SU-DHL-6 (cell line): Measurements from ENCODE around the gene RPL39L.

ENCODE experiments used
- H2AFZ ChIP-seq: fragments of 200-600 bp; sonication (generic); 2 replicates; pipeline ENCODE4 v1.6.1; 2014; ENCODE audit warnings: low read depth, mild to moderate bottlenecking, moderate library complexity, mixed read lengths, antibody characterized with exemption, low read length; ENCODE audit not compliant: severe bottlenecking
- H3F3A ChIP-seq: fragments of 200-600 bp; shearing (Covaris generic); 2 replicates; pipeline ENCODE4 v1.6.0; 2016; ENCODE audit warnings: antibody characterized with exemption, mild to moderate bottlenecking; ENCODE audit not compliant: insufficient read depth
- H3K27ac ChIP-seq: fragments of 200-600 bp; sonication (generic); 2 replicates; pipeline ENCODE4 v1.5.1; 2016; ENCODE audit warnings: low read depth, mild to moderate bottlenecking, low read length, moderate library complexity, mixed read lengths
- H3K27me3 ChIP-seq: fragments of 200-600 bp; sonication (generic), shearing (Covaris generic); 2 replicates; pipeline ENCODE4 v1.6.0; 2014; ENCODE audit warnings: mild to moderate bottlenecking, low read length
- H3K36me3 ChIP-seq: fragments of 200-600 bp; sonication (generic); 2 replicates; pipeline ENCODE4 v1.6.1; 2014; ENCODE audit warnings: mild to moderate bottlenecking, low read length, mixed read lengths
- H3K4me2 ChIP-seq: fragments of 300-600, 200-600 bp; shearing (Covaris generic), sonication (generic); 2 replicates; pipeline ENCODE4 v1.6.0; 2014; ENCODE audit warnings: low read length, low read depth, mild to moderate bottlenecking; ENCODE audit not compliant: poor library complexity, severe bottlenecking
- H3K4me3 ChIP-seq: fragments of 200-600 bp; sonication (generic); 2 replicates; pipeline ENCODE4 v1.5.1; 2014; ENCODE audit warnings: antibody characterized with exemption, low read length, mild to moderate bottlenecking, mixed read lengths; ENCODE audit not compliant: insufficient read depth, poor library complexity, severe bottlenecking
- H3K79me2 ChIP-seq: fragments of 200-600 bp; sonication (generic); 2 replicates; pipeline ENCODE4 v1.6.1; 2014; ENCODE audit warnings: mild to moderate bottlenecking, low read length, moderate library complexity; ENCODE audit not compliant: insufficient read depth
- H3K9ac ChIP-seq: fragments of 200-600 bp; sonication (generic); 2 replicates; pipeline ENCODE4 v1.7.0; 2014; ENCODE audit warnings: mild to moderate bottlenecking, low read length
- H3K9me2 ChIP-seq: fragments of 200-600 bp; sonication (generic); replicated peaks from 2 replicates; pipeline ENCODE4 v1.6.1; 2014; ENCODE audit warnings: low read length; ENCODE audit not compliant: insufficient read depth
- H3K9me3 ChIP-seq: fragments of 200-600 bp; sonication (generic); 2 replicates; pipeline ENCODE4 v1.6.1; 2014; ENCODE audit warnings: low read length, mixed read lengths; ENCODE audit not compliant: insufficient read depth
- H4K20me1 ChIP-seq: fragments of 200-600 bp; sonication (generic); 2 replicates; pipeline ENCODE4 v1.6.1; 2014; ENCODE audit warnings: low read depth, mild to moderate bottlenecking, antibody characterized with exemption, low read length, moderate library complexity, mixed read lengths
- EZH2phosphoT487 ChIP-seq: fragments of 200-600 bp; sonication (generic), shearing (Covaris generic); conservative IDR thresholded peaks from 2 replicates; pipeline ENCODE4 v1.6.1; 2018; ENCODE audit warnings: mild to moderate bottlenecking, antibody characterized with exemption, low read length, moderate library complexity, mixed read lengths
- TF ChIP-seq, protein P1 (sequence below): fragments of 200-600 bp; sonication (generic); IDR thresholded peaks from one replicate; pipeline ENCODE4 v1.5.1; 2017; ENCODE audit warnings: antibody characterized with exemption, mild to moderate bottlenecking, low read length, moderate library complexity; ENCODE audit not compliant: insufficient read depth, poor library complexity, severe bottlenecking

RPL39L gene

DNA sequence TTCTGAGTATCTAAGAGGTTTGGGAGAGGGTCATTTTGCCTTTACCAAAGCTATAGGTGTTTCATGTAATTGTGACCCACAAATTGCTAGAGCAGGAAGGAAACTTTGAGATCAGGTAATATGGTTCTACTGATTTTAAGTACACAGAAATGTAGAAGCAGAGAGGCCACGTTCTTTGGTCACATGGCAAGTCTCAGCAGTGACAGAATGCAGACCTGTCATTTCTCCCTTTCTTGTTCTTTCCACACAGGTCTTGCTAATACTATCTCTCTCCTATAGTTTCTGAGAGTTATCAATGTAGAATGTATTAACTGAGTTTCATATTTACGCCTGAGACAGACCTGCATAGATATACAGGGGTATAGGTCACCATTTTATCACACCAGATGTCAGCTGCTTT lies 47.1 kb upstream of the RPL39L start:
- no peak overlapping the region for H3K9ac ChIP-seq
- no peaks in the 10 kb centered on the region for H3K79me2 ChIP-seq
- H3F3A ChIP-seq, result no peaks in the 10 kb centered on the region
- H3K9me3 ChIP-seq, result no peaks in the 10 kb centered on the region
- no peak overlapping the region for H2AFZ ChIP-seq
- H3K36me3 ChIP-seq, result no peaks in the 10 kb centered on the region
- TF ChIP-seq, protein P1, sequence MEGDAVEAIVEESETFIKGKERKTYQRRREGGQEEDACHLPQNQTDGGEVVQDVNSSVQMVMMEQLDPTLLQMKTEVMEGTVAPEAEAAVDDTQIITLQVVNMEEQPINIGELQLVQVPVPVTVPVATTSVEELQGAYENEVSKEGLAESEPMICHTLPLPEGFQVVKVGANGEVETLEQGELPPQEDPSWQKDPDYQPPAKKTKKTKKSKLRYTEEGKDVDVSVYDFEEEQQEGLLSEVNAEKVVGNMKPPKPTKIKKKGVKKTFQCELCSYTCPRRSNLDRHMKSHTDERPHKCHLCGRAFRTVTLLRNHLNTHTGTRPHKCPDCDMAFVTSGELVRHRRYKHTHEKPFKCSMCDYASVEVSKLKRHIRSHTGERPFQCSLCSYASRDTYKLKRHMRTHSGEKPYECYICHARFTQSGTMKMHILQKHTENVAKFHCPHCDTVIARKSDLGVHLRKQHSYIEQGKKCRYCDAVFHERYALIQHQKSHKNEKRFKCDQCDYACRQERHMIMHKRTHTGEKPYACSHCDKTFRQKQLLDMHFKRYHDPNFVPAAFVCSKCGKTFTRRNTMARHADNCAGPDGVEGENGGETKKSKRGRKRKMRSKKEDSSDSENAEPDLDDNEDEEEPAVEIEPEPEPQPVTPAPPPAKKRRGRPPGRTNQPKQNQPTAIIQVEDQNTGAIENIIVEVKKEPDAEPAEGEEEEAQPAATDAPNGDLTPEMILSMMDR, result no peak
- TF ChIP-seq EZH2phosphoT487, result no peak
- H3K27me3 ChIP-seq, result no peaks in the 10 kb centered on the region
- H3K4me2 ChIP-seq, result no peak overlapping the region
- H4K20me1 ChIP-seq, result no peaks in the 10 kb centered on the region
- no peak overlapping the region for H3K27ac ChIP-seq
- no peaks in the 10 kb centered on the region for H3K9me2 ChIP-seq
- no peak overlapping the region for H3K4me3 ChIP-seq

DNA sequence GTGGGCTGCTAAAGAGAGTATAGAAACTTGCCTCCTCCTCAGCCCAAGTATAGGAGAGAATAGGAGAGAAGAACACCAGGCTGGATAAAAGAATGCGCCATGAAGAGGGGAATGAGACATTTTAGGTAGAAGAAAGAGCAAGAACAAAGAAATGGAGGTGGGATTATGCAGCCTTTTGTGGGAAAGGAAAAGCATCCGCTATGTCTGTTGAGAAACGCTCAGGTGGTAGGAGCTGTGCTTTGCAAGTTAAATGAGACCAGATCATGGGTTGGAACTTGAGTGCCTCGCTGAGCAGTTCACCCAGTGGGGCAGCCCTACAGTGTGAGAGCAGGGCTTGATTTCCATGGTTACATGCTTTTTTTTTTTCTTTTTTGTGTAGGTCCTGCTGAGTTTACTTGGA lies 46.5 kb upstream of the RPL39L start:
- Histone ChIP-seq H3K36me3 (no peaks in the 10 kb centered on the region), H3K9me2 (no peaks in the 10 kb centered on the region), H2AFZ (no peak overlapping the region), H3K79me2 (no peaks in the 10 kb centered on the region), H3K27ac (no peak overlapping the region), H3K9ac (no peak overlapping the region), H3K4me3 (no peak overlapping the region), H3K9me3 (no peaks in the 10 kb centered on the region), H4K20me1 (no peaks in the 10 kb centered on the region), H3K27me3 (no peaks in the 10 kb centered on the region), H3F3A (no peaks in the 10 kb centered on the region), H3K4me2 (no peak overlapping the region)
- TF ChIP-seq, protein P1, result no peak
- no peak for TF ChIP-seq EZH2phosphoT487

DNA sequence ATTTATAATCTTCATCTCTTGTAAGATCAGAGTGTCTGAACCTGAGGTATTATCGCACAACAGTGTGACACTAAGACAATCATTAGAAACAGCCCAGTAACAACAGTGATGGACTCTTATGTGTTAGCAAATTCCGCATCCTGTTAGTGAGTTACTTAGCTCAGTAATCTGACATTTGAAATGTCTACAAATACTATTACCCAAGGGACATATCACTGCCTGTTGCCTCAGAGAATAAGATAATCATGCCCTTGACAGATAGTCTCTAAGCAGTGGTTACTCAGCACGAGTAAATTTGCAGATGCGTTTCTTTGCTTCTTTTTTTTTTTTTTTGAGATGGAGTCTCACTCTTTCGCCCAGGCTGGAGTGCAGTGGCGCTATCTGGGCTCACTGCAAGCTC lies 44.6 kb upstream of the RPL39L start:
- Histone ChIP-seq H3K9ac (no peak overlapping the region), H3K9me3 (no peaks in the 10 kb centered on the region), H3F3A (no peaks in the 10 kb centered on the region), H3K36me3 (no peaks in the 10 kb centered on the region), H3K79me2 (no peaks in the 10 kb centered on the region), H3K4me3 (no peak overlapping the region), H4K20me1 (no peaks in the 10 kb centered on the region), H3K4me2 (no peak overlapping the region), H3K27me3 (no peaks in the 10 kb centered on the region), H2AFZ (no peak overlapping the region), H3K27ac (no peak overlapping the region), H3K9me2 (no peaks in the 10 kb centered on the region)
- no peak for TF ChIP-seq EZH2phosphoT487
- TF ChIP-seq, protein P1, result no peak
